IMR-90 (cell line): ENCODE measurements around the gene BSPRY. TPM values are rescaled to one million over a fixed set of nuclear protein-coding genes. Genes with fewer than 3 reads are reported as not detected.

Source experiments
- ATAC-seq: fragments of 200-7000 bp; cut with Tn5 transposase; 2 replicates; pipeline ENCODE4 v1.9.1; 2020; ENCODE audit warnings: low read depth, mild to moderate bottlenecking, moderate library complexity
- BruUV-seq: library from RNA; stranded (reverse); fragments of 400-500 nt; replicated peaks from 2 replicates; lab custom pipeline; 2021; lab: Mats Ljungman, UMichigan
- CTCF ChIA-PET: fragments of 300-600 bp; formaldehyde crosslinking; extraction: SDS; loops from one replicate; lab custom pipeline; 2021; ENCODE audit warnings: antibody characterized with exemption; lab: Yijun Ruan, JAX
- POLR2A ChIA-PET: fragments of 300-600 bp; sonication (Branson Sonifier 250); formaldehyde crosslinking; loops from one replicate; lab custom pipeline; 2022; ENCODE audit warnings: antibody characterized with exemption; ENCODE audit not compliant: unreplicated experiment; lab: Charles Lee
- DNase-seq: peaks from one replicate; pipeline ENCODE4 v3.0.0; 2013
- H2AFZ ChIP-seq: replicated peaks from 2 replicates; pipeline ENCODE3; 2013; ENCODE audit warnings: low read length, mild to moderate bottlenecking; ENCODE audit not compliant: poor library complexity
- H2AK5ac ChIP-seq: 2 replicates; pipeline ENCODE4 v1.6.1; 2013; ENCODE audit warnings: low read depth, low read length, inconsistent platforms
- H2AK9ac ChIP-seq: replicated peaks from 2 replicates; pipeline ENCODE3; 2013; ENCODE audit warnings: mild to moderate bottlenecking, low read depth, low read length, moderate library complexity; ENCODE audit not compliant: poor library complexity
- H2BK120ac ChIP-seq: 2 replicates; pipeline ENCODE4 v1.6.1; 2013; ENCODE audit warnings: low read depth, low read length, inconsistent platforms
- H2BK15ac ChIP-seq: 3 replicates; pipeline ENCODE4 v1.6.1; 2013; ENCODE audit warnings: low read depth, low read length, inconsistent platforms
- H2BK20ac ChIP-seq: 2 replicates; pipeline ENCODE4 v1.6.1; 2013; ENCODE audit warnings: low read depth, mild to moderate bottlenecking, inconsistent platforms, low read length, moderate library complexity
- H2BK5ac ChIP-seq: 2 replicates; pipeline ENCODE4 v1.6.1; 2013; ENCODE audit warnings: mild to moderate bottlenecking, low read depth, low read length, inconsistent platforms; ENCODE audit not compliant: poor library complexity, severe bottlenecking
- H3K14ac ChIP-seq: replicated peaks from 2 replicates; pipeline ENCODE4 v1.6.1; 2013; ENCODE audit warnings: low read depth, low read length, inconsistent platforms
- H3K18ac ChIP-seq: 2 replicates; pipeline ENCODE4 v1.6.1; 2013; ENCODE audit warnings: low read depth, low read length, control low read depth
- H3K23ac ChIP-seq: 2 replicates; pipeline ENCODE4 v1.6.1; 2013; ENCODE audit warnings: low read depth, low read length, inconsistent platforms
- H3K27ac ChIP-seq: 2 replicates; pipeline ENCODE4 v1.5.1; 2013; ENCODE audit warnings: mild to moderate bottlenecking, control low read depth, low read length; ENCODE audit not compliant: insufficient read depth
- H3K27me3 ChIP-seq: 2 replicates; pipeline ENCODE4 v1.6.1; 2013; ENCODE audit warnings: low read length; ENCODE audit not compliant: control insufficient read depth, insufficient read depth
- H3K36me3 ChIP-seq: 2 replicates; pipeline ENCODE4 v1.6.1; 2013; ENCODE audit warnings: low read length, mixed read lengths; ENCODE audit not compliant: control insufficient read depth, insufficient read depth
- H3K4ac ChIP-seq: 2 replicates; pipeline ENCODE4 v1.6.1; 2013; ENCODE audit warnings: low read depth, low read length, inconsistent platforms
- H3K4me1 ChIP-seq: 2 replicates; pipeline ENCODE4 v1.6.1; 2013; ENCODE audit warnings: low read length, mixed read lengths; ENCODE audit not compliant: control insufficient read depth, insufficient read depth
- H3K4me2 ChIP-seq: 2 replicates; pipeline ENCODE4 v1.6.1; 2013; ENCODE audit warnings: low read depth, mild to moderate bottlenecking, control low read depth, low read length, moderate library complexity
- H3K4me3 ChIP-seq: 2 replicates; pipeline ENCODE4 v1.5.1; 2013; ENCODE audit warnings: low read depth, mild to moderate bottlenecking, control low read depth, low read length, moderate library complexity; ENCODE audit not compliant: insufficient read depth
- H3K56ac ChIP-seq: 2 replicates; pipeline ENCODE4 v1.6.1; 2013; ENCODE audit warnings: low read length, inconsistent platforms; ENCODE audit not compliant: insufficient read depth; ENCODE audit errors: extremely low read depth
- H3K79me1 ChIP-seq, 2 experiments: 2 replicates each; pipeline ENCODE4 v1.6.1; 2013; ENCODE audit warnings: low read length in 2 of 2, inconsistent platforms in 1 of 2, low read depth in 1 of 2
- H3K9ac ChIP-seq: 2 replicates; pipeline ENCODE4 v1.6.1; 2013; ENCODE audit warnings: low read depth, low read length, control low read depth
- H3K9me1 ChIP-seq: 2 replicates; pipeline ENCODE4 v1.6.1; 2013; ENCODE audit warnings: low read length, inconsistent platforms; ENCODE audit not compliant: insufficient read depth
- H3K9me3 ChIP-seq: 2 replicates; pipeline ENCODE4 v1.6.1; 2013; ENCODE audit warnings: low read length; ENCODE audit not compliant: control insufficient read depth, insufficient read depth
- H4K20me1 ChIP-seq: 2 replicates; pipeline ENCODE4 v1.6.1; 2013; ENCODE audit warnings: low read length, inconsistent platforms; ENCODE audit not compliant: insufficient read depth
- H4K5ac ChIP-seq: 2 replicates; pipeline ENCODE4 v1.6.1; 2013; ENCODE audit warnings: mild to moderate bottlenecking, low read depth, low read length, control low read depth
- H4K8ac ChIP-seq, 2 experiments: 2 replicates each; pipeline ENCODE4 v1.6.1; 2013; ENCODE audit warnings: low read depth in 2 of 2, low read length in 2 of 2, control low read depth in 1 of 2, inconsistent platforms in 1 of 2
- H4K91ac ChIP-seq: 2 replicates; pipeline ENCODE4 v1.6.1; 2013; ENCODE audit warnings: low read depth, low read length, inconsistent platforms; ENCODE audit not compliant: insufficient read depth
- BHLHE40 ChIP-seq: fragments of 150-350 bp; IDR thresholded peaks from 2 replicates; pipeline ENCODE4 v1.6.1; 2016; ENCODE audit warnings: mild to moderate bottlenecking, low read depth, low read length
- CEBPB ChIP-seq: IDR thresholded peaks from 2 replicates; pipeline ENCODE4 v1.6.1; 2012; ENCODE audit warnings: low read depth, low read length, improper control_type of control experiment
- CHD1 ChIP-seq: IDR thresholded peaks from 2 replicates; pipeline ENCODE4 v1.6.1; 2012; ENCODE audit warnings: low read depth, low read length, improper control_type of control experiment
- CTCF ChIP-seq: conservative IDR thresholded peaks from 2 replicates; pipeline ENCODE4 v1.5.1; 2012; ENCODE audit warnings: mild to moderate bottlenecking, low read depth, low read length, improper control_type of control experiment
- ELK1 ChIP-seq: fragments of 150-350 bp; IDR thresholded peaks from 2 replicates; pipeline ENCODE4 v1.6.1; 2016; ENCODE audit warnings: low read depth, mild to moderate bottlenecking, low read length, moderate library complexity, borderline replicate concordance
- FOS ChIP-seq: fragments of 150-350 bp; IDR thresholded peaks from 2 replicates; pipeline ENCODE4 v1.6.1; 2016; ENCODE audit warnings: low read depth, low read length
- MAFK ChIP-seq: IDR thresholded peaks from 2 replicates; pipeline ENCODE4 v1.6.1; 2012; ENCODE audit warnings: low read depth, low read length, improper control_type of control experiment
- MAZ ChIP-seq: IDR thresholded peaks from 2 replicates; pipeline ENCODE4 v1.6.1; 2012; ENCODE audit warnings: low read depth, mild to moderate bottlenecking, low read length, improper control_type of control experiment, moderate library complexity, borderline replicate concordance
- MXI1 ChIP-seq: IDR thresholded peaks from 2 replicates; pipeline ENCODE4 v1.6.1; 2012; ENCODE audit warnings: low read depth, mild to moderate bottlenecking, low read length, moderate library complexity, borderline replicate concordance
- NFE2L2 ChIP-seq: fragments of 150-350 bp; IDR thresholded peaks from 2 replicates; pipeline ENCODE4 v1.6.1; 2016; ENCODE audit warnings: low read depth, mild to moderate bottlenecking, low read length
- POLR2A ChIP-seq: IDR thresholded peaks from 2 replicates; pipeline ENCODE4 v1.6.1; 2012; ENCODE audit warnings: mild to moderate bottlenecking, low read depth, low read length
- RAD21 ChIP-seq: IDR thresholded peaks from 2 replicates; pipeline ENCODE4 v1.6.1; 2012; ENCODE audit warnings: low read length, improper control_type of control experiment
- RCOR1 ChIP-seq: IDR thresholded peaks from 2 replicates; pipeline ENCODE4 v1.6.1; 2012; ENCODE audit warnings: mild to moderate bottlenecking, low read length, improper control_type of control experiment; ENCODE audit not compliant: insufficient replicate concordance
- RFX5 ChIP-seq: IDR thresholded peaks from 2 replicates; pipeline ENCODE4 v1.8.0; 2012; ENCODE audit warnings: low read depth, mild to moderate bottlenecking, low read length, moderate library complexity
- SMC3 ChIP-seq: fragments of 150-350 bp; IDR thresholded peaks from 2 replicates; pipeline ENCODE4 v1.6.1; 2016; ENCODE audit warnings: low read depth, mild to moderate bottlenecking, antibody characterized with exemption, low read length, moderate library complexity
- USF2 ChIP-seq: fragments of 150-350 bp; IDR thresholded peaks from 2 replicates; pipeline ENCODE4 v1.6.1; 2017; ENCODE audit warnings: mild to moderate bottlenecking, antibody characterized with exemption, low read length, low read depth
- WGBS, 2 experiments: methylation state at CpG; one replicate each; pipeline versions ENCODE4 v1.1.5 to v1.1.7; 2013; ENCODE audit warnings: missing lambda C conversion rate in 2 of 2; ENCODE audit not compliant: insufficient read length in 1 of 2; ENCODE audit errors: extremely low coverage in 2 of 2; 5-methylcytosine and 5-hydroxymethylcytosine counted together
- dilution Hi-C: fragments of 300-500 bp; cut with HindIII; formaldehyde crosslinking; loops from one replicate; pipeline ENCODE4 v1.14.3; 2018; ENCODE audit warnings: low sequenced_read_pairs; ENCODE audit not compliant: unreplicated experiment
- in situ Hi-C: fragments of 300-500 bp; cut with MboI; formaldehyde crosslinking; loops from 3 replicates; pipeline ENCODE4 v1.14.3; 2019; ENCODE audit warnings: low sequenced_read_pairs, inconsistent platforms, mixed read lengths
- intact Hi-C: fragments of 100-400 bp; cut with micrococcal nuclease; formaldehyde crosslinking; loops from 2 replicates; pipeline ENCODE4 v1.10.0; 2022
- polyA plus RNA-seq, 3 experiments: library from polyadenylated mRNA; depleted of rRNA; stranded (reverse); fragments of >200 nt; gene quantifications; 2 replicates each; pipeline ENCODE4 v1.2.3, GENCODE V29; 2012; ENCODE audit warnings: low replicate concordance in 1 of 3
- total RNA-seq: library from RNA; depleted of rRNA; stranded (reverse); fragments of >200 nt; gene quantifications from 2 replicates; pipeline ENCODE4 v1.2.3, GENCODE V29; 2012

Gene BSPRY
- total and polyA plus RNA-seq, 2 of the 4 experiments (the other 2 are of a cell fraction): not detected

- no peak overlapping the region for H2BK5ac ChIP-seq
- intact Hi-C loops (no loop called here), in situ Hi-C loops (no loop called here), dilution Hi-C loops (no loop called here)
- no peaks in the 10 kb centered on the region for H4K20me1 ChIP-seq
- no peak overlapping the region for H2BK15ac ChIP-seq
- H3K56ac ChIP-seq: peak overlapping the region; percentile 77; the same call in 1 of the 2 replicates
- H3K14ac ChIP-seq: peak overlapping the region; percentile 23; the same call in 1 of the 2 replicates
- ChIA-PET POLR2A (interaction anchor here (0.9 to 1.3 kb wide), 3 partner anchors 8 to 11 kb away, joined by 3 to 4 read pairs (median 3); partner anchors contain the start of gene ALAD), CTCF (no interaction called here)
- no peak overlapping the region for H2AFZ ChIP-seq
- H2AK9ac ChIP-seq: peak overlapping the region; percentile 88
- H3K79me1 ChIP-seq: peaks cover 12 to 19% of the 10 kb centered on the region in 2 experiments; a peak in 3 of 4 replicates
- H4K5ac ChIP-seq: no peak overlapping the region
- no peak for TF ChIP-seq RAD21
- no peak for TF ChIP-seq USF2
- no peak for TF ChIP-seq MXI1
- TF ChIP-seq CTCF: no peak
- no peak for TF ChIP-seq NFE2L2
- TF ChIP-seq MAFK: no peak
- no peak for TF ChIP-seq CEBPB
- TF ChIP-seq RCOR1: no peak
- TF ChIP-seq BHLHE40: no peak
- TF ChIP-seq MAZ: no peak
- no peak for TF ChIP-seq SMC3
- no peak for TF ChIP-seq POLR2A
- TF ChIP-seq FOS: no peak
- no peak for TF ChIP-seq CHD1
- no peak for TF ChIP-seq ELK1
- TF ChIP-seq RFX5: no peak
- peak overlapping the region; percentile 62; the same call in 1 of the 2 replicates for H3K23ac ChIP-seq
- peak overlapping the region; percentile 93 for H3K9ac ChIP-seq
- peak overlapping the region; percentile 71 for H3K4me2 ChIP-seq
- peaks cover 3% of the 10 kb centered on the region; the same call in 1 of the 2 replicates for H3K4me1 ChIP-seq
- H3K36me3 ChIP-seq: peaks cover 3% of the 10 kb centered on the region
- no peak overlapping the region for H2BK20ac ChIP-seq
- no TSS peak for BruUV-seq
- H3K27me3 ChIP-seq: no peaks in the 10 kb centered on the region
- H3K4me3 ChIP-seq: peak overlapping the region; percentile 78
- WGBS, 2 experiments: 76% methylated on average over 4 of the region's 10 CpGs; no CpG with 5 or more reads in 1 of the 2 experiments
- peak overlapping the region; percentile 96 to 98; a peak in 3 of 4 replicates for H4K8ac ChIP-seq
- H3K9me1 ChIP-seq: no peaks in the 10 kb centered on the region
- H4K91ac ChIP-seq: peak overlapping the region; percentile 56; the same call in 1 of the 2 replicates
- peak overlapping the region; percentile 94; the same call in 1 of the 2 replicates for H3K27ac ChIP-seq
- H2BK120ac ChIP-seq: no peak overlapping the region; the same call in 1 of the 2 replicates
- H3K9me3 ChIP-seq: no peaks in the 10 kb centered on the region
- H3K4ac ChIP-seq: peak overlapping the region; percentile 73
- peak overlapping the region; percentile 69; the same call in 1 of the 2 replicates for H2AK5ac ChIP-seq
- no peak overlapping the region for H3K18ac ChIP-seq
- ATAC-seq (no peak), DNase-seq (no peak)
Observed at GRCh38 chr9:113409481-113409880, 60.1 kb downstream of the BSPRY start.
